ENCODE data around the gene KCNJ16.
"Not testable (repeated sequence)": the region's sequence is repeated elsewhere in the genome, so short reads cannot be mapped to it uniquely, and the experiment has no call there.

KCNJ16 gene

GRCh38 chr17:70074956-70075355 is at the start of gene KCNJ16:
TSS of gene KCNJ16 (plus strand) at chr17:70075225. CDS start at chr17:70132088, 56,863 bp downstream.
- DNase-seq = no peak

DNA sequence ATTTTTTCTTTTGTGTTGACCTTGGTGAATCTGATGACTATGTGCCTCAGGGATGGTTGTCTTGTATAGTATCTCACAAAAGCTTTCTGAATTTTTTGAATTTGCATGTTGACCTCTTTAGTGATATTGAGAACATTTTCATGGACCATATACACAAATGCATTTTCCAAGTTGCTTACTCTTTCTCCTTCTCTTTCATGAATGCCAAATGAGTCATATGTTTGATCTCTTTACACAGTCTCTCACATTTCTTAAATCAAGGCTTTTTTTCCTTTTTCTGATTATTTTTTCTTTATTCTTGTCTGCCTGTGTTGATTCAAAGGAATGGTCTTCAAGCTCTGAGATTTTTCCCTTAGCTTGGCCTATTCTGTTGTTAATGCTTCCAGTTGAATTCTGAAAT is 46.6 kb upstream of the KCNJ16 start:
- no peak for DNase-seq

- no peak for DNase-seq
Measured at GRCh38 chr17:70028978-70029767, 45.9 kb upstream of the KCNJ16 start.

- no peak for DNase-seq
Measured at GRCh38 chr17:70030371-70030770, 44.7 kb upstream of the KCNJ16 start.

- DNase-seq = no peak
Measured at GRCh38 chr17:70031341-70031740, 43.7 kb upstream of the KCNJ16 start.

DNA sequence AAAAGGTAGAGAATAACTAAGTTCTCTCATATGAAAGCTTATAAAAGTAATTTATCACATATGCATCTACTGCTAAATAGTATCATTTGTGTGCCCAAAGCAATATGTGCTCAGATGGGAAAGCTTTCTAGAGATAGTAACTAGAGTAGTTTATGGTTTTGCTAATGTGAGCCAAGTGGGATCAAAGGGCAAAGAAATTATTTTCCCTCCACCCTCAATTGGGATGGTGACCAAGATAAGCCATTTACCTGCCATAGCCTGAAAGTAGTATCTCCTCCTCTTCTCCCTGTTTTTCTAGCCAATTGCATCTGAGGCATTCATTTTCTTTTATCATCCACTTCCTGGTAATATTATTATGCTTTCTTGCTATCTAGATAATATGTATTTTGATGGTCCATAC is 41.9 kb upstream of the KCNJ16 start:
- no peak for DNase-seq

GRCh38 chr17:70034158-70034557 is 40.9 kb upstream of the KCNJ16 start:
- DNase-seq = no peak

DNA sequence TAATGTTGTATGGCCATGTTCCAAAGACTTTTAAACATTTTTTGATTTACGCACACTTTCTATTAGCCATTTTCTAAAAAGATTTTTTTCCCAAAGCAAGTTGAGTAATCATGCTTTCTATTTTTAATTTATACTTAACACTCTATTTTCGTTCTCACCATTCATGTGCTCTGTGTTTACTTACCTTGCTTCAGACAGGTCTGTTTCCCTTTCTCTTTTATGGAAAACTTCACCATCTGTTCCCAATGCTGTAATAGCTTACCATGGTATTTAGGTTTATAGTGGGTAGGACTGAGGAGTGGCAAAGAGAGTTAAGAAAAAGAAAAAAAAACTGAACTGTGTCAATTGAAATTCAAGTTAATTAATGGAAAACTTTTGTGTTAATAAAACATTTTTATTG is 37.5 kb upstream of the KCNJ16 start:
- DNase-seq = no peak

- no peak for DNase-seq
Measured at GRCh38 chr17:70040336-70040735, 34.7 kb upstream of the KCNJ16 start.

GRCh38 chr17:70041061-70041460 is 34.0 kb upstream of the KCNJ16 start:
- DNase-seq = no peak

DNA sequence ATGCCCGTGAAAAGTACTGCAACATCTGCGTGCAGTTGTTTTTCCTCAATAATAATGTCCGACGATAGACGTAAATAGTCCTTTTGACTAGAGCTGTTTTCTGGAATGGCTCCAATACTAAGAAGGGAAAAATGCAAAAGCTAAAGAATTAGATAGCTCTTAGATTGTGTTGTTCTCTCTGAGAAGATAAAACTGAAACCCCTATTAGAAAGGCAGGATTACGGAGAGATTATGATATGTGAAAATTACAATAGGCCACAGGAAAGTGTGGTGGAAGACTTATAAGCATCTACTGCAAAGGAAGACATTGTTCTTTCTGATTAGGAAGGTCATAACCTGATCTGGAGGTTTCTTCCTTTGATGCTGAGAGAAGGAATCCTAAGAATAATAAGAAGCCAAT is 33.5 kb upstream of the KCNJ16 start:
- DNase-seq = no peak

DNA sequence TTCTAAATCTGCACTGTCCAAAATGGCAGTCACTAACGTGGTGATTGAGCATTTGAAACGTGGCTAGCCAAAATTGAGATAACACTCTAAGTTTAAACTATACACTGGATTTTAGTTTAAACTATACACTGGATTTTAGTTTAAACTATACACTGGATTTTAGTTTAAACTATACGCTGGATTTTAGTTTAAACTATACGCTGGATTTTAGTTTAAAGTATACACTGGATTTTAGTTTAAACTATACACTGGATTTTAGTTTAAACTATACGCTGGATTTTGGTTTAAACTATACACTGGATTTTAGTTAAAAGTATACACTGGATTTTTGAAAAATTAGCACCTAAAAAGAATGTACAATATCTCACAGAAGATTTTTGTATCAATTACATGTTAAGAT is 29.2 kb upstream of the KCNJ16 start:
- not testable (repeated sequence) for DNase-seq

DNA sequence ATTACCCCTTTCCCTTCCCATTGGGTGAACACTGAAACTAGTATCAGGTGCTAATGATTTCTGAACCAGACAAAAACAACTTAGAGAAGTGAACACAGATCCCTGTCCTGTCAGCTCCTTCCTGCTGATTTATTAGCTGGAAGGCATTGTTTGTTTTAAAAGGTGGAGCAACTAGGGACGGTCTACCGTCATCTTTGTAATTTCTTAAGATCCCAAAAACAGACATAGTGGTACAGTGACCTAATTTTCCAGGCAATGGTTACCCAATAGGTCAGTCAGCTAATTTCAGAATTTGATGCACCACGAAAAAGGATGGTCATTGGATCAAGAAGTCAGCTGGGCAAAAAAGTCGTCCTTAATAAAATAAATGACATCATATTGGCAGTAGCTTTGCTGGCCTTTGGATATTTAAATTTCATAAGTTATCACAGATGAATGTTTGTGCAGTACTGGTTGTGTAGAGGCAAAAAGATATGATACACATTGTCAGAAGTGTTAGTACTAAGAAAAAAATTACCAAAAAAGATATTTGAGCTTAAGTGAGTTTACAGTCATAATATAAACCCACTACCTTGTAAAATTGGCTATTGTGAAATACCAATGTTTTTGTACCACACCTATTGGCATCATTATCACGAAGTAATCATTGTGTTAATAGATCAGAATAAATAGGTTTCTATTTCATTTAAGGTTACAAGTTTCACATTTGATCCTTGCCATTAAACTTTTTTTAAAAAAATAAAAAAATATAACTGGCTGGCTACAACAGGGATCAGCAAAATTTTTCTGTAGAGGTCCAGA is 27.2 kb upstream of the KCNJ16 start:
- no peak for DNase-seq

GRCh38 chr17:70049801-70050591 is 25.0 kb upstream of the KCNJ16 start:
- DNase-seq = no peak

GRCh38 chr17:70050931-70051330 is 24.1 kb upstream of the KCNJ16 start:
- no peak for DNase-seq

DNA sequence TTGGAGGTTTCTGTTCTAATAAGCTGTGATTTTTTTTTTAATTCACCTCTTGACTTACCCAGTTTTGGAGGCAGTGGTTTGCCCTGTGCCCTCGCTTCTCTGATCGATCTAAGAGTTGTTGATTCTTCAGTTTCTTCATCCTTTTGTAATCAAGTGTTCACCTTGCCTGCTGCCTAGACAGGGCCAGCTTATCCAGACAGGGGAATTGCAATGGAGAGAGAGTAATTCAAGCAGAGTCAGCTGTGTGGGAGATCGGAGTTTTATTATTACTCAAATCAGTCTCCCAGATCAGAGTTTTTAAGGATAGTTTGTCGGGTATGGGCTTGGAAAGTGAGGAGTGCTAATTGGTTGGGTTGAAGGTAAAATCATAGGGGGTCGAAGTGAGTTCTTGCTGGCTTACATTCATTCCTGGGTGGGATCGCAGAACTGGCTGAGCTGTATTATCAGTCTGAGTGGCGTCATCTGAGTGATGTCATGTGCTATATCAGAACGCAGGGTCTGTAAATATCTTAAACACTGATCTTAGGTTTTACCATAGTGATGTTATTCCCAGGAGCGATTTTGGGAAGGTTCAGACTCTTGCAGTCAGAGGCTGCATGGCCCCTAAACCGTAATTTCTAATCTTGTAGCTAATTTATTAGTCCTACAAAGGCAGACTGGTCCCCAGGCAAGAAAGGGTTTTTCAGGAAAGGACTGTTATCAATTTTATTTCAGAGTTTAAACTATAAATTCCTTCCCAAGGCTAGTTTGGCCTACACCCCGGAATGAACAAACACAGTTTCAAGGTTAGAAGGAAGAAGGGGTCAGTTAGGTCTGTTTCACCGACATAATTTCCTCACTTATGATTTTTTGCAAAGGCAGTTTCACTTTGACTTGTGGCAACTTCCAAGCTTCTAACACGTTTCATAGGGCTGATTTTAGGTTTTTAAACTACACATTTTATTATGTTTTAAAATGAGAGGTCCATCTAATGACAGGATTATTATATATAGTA is 21.5 kb upstream of the KCNJ16 start:
- DNase-seq = no peak

DNA sequence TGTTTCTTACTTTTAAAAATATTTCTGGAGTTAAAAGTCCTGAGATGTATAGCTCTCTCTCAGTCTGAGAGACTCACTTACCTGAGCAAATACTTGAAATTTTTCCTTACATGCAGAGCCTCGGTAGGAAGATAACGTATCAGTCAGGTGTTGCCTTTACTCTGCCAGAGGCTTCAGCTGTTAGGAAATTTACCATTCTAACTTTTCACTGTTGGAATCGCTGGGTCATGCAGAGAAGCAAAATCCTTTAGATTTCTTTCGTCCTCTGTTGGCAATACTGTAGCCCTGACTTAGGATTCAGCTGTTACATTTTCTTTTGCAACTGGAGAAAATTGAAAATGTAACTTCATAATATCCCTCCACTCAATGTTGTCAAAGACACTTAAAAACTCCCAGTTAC is 20.0 kb upstream of the KCNJ16 start:
- no peak for DNase-seq

- DNase-seq = no peak
Measured at GRCh38 chr17:70059071-70059470, 16.0 kb upstream of the KCNJ16 start.

DNA sequence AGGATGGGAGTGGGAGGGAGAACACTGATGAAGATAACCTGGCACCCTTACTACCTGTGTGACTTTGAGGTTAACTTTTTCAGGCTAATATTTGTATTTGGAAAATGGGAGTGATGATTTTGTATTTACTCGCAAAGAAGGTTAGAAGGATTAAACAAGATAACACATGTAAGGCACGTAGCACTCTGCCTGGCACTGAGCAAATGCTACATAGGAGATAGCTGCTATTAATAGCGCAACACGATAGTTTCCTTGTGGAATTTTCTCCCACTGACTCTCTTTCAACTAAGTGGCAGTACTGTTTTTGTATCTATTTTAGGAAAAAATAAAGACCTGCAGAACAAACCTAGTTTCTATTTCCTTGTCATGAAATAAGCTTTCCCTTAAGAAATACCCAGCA is 15.4 kb upstream of the KCNJ16 start:
- no peak for DNase-seq

DNA sequence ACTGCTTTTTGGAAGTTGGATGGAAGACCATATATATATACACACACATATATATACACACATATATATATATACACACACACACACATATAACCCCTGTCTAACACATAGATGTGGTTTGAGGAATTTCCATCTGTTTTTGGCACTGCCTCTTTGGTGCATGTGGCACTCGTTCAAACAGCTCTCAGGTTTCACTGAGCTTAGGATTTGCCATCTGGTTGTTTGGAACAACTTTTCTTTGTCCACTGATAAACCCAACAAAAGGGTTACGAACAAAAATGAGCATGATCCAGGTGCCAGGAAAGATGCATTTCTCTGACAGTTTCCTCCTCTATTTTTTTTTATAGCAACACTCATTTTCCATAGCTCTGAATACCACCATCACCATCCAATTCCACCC is 14.6 kb upstream of the KCNJ16 start:
- no peak for DNase-seq

DNA sequence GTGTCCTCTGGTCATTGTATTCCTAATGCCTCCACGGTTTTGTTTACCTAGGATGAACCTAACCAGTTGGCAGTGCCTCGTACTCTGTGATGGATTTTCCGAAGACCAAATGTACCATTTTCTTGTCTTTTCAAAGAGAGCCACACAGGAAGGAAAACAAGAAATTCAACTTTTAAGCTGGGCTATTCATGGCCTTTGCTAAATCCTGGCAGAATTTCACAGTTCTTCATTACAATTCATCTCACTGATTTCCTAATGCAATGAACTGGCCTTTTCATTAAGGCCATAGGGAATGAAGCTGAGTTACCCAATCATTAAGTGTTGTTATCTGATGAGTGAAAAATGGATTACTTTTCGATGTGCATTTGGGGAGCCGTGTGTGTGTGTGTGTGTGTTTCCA is 7.9 kb upstream of the KCNJ16 start:
- no peak for DNase-seq

All from CD4-positive, alpha-beta T cell treated with Interleukin-4 for 4 hours (primary cell).